Lower leg skin (tissue), 4 donors: ENCODE data around the gene CCDC47. TPM values are rescaled to one million over a fixed set of nuclear protein-coding genes. Genes with fewer than 3 reads are reported as not detected.

Experiments used
- DNase-seq, 2 donors: peaks; one replicate each; pipeline ENCODE4 v3.0.0-alpha.2; 2019; ENCODE audit warnings: low spot score in 2 of 2
- H3K4me3 ChIP-seq: fragments of 200-600 bp; sonication (generic); 2 replicates; pipeline ENCODE4 v1.5.1; 2017; ENCODE audit warnings: mild to moderate bottlenecking, low read depth; ENCODE audit not compliant: poor library complexity, severe bottlenecking
- POLR2A ChIP-seq, 2 donors: fragments of 450-650 bp; IDR thresholded peaks; one replicate each; pipeline ENCODE4 v1.6.1; 2016 to 2017; ENCODE audit warnings: antibody characterized with exemption in 2 of 2, mild to moderate bottlenecking in 1 of 2, moderate library complexity in 1 of 2
- WGBS, 2 donors: methylation state at CpG; one replicate each; pipeline ENCODE4 v1.1.5; 2018; 5-methylcytosine and 5-hydroxymethylcytosine counted together
- intact Hi-C: fragments of 100-400 bp; cut with DNase I; formaldehyde crosslinking; loops from one replicate; pipeline ENCODE4 v1.15.0; 2023; ENCODE audit warnings: low total_unique reads
- total RNA-seq, 4 donors: library from RNA; depleted of rRNA; stranded (reverse); fragments of >200 nt; gene quantifications; one replicate each; pipeline ENCODE4 v1.1.0, GENCODE V29; 2016
- TF ChIP-seq, protein P1 (sequence below), 3 donors: fragments of 450-650 bp; IDR thresholded peaks; one replicate each; pipeline ENCODE4 v1.5.1; 2016; ENCODE audit warnings: antibody characterized with exemption in 3 of 3, mild to moderate bottlenecking in 3 of 3, moderate library complexity in 2 of 3

Gene CCDC47
- total RNA-seq, 4 donors from 2014 or later, result 48.7 to 71.9 (median 59.5) TPM

DNA sequence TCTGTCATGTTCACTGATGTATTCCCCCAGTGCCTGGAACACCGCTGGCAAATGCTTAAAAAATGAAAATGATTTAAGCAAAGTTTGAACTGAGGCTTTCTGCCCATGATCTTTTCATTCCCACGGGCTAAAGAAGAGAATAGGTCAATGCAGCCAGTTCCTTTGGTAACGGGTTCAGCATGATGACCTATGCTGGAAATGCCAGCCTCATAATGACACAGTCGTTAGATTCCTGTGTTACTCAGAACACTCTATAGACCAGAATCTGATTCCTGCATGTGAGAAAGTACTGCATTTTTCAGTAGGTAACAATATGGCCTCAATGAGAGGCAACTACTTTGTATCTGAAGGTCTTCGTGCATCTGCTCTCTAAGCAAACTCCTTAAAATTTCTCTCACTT is 54.4 kb downstream of the CCDC47 start:
- intact Hi-C loops, result no loop called here
- H3K4me3 ChIP-seq, result no peak overlapping the region
- DNase-seq, result no peak
- 83 to 88% methylated on average over 5 of the region's 5 CpGs for WGBS, 2 donors
- TF ChIP-seq, protein P1, sequence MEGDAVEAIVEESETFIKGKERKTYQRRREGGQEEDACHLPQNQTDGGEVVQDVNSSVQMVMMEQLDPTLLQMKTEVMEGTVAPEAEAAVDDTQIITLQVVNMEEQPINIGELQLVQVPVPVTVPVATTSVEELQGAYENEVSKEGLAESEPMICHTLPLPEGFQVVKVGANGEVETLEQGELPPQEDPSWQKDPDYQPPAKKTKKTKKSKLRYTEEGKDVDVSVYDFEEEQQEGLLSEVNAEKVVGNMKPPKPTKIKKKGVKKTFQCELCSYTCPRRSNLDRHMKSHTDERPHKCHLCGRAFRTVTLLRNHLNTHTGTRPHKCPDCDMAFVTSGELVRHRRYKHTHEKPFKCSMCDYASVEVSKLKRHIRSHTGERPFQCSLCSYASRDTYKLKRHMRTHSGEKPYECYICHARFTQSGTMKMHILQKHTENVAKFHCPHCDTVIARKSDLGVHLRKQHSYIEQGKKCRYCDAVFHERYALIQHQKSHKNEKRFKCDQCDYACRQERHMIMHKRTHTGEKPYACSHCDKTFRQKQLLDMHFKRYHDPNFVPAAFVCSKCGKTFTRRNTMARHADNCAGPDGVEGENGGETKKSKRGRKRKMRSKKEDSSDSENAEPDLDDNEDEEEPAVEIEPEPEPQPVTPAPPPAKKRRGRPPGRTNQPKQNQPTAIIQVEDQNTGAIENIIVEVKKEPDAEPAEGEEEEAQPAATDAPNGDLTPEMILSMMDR (IDR thresholded peaks at IDR 0.05), result no peak
- TF ChIP-seq POLR2A (IDR thresholded peaks at IDR 0.05), result no peak

DNA sequence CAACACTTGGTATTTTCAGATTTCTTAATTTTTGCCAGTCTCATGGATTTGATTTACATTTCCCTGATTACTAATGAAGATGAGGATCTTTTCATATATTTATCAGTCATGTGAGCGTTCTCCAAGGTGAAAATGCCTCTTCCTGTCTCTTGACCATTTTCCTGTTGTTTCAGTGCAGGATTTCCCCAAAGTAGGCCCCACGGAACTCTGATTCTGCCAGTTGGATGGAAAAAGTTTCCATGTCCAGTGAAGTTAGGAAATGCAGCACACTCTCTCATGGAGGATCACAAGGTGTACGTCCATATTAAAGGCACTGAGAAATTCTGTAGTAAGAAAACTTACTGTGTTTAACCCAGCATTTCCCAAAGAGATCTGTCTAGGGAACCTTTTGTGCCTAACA is 57.0 kb downstream of the CCDC47 start:
- H3K4me3 ChIP-seq, result no peak overlapping the region
- no peak for DNase-seq
- TF ChIP-seq, protein P1 (IDR thresholded peaks at IDR 0.05), result no peak
- no peak for TF ChIP-seq POLR2A (IDR thresholded peaks at IDR 0.05)
- 89 to 91% methylated on average over 3 of the region's 3 CpGs for WGBS, 2 donors
- intact Hi-C loops, result no loop called here

GRCh38 chr17:63714550-63715277 is 58.7 kb downstream of the CCDC47 start:
- TF ChIP-seq, protein P1 (IDR thresholded peaks at IDR 0.05), result no peak
- TF ChIP-seq POLR2A (IDR thresholded peaks at IDR 0.05), result no peak
- no peak for DNase-seq
- no peak overlapping the region for H3K4me3 ChIP-seq
- WGBS, 2 donors, result 75 to 86% methylated on average over 10 of the region's 10 CpGs
- intact Hi-C loops, result no loop called here

- TF ChIP-seq, protein P1 (IDR thresholded peaks at IDR 0.05), result no peak
- TF ChIP-seq POLR2A (IDR thresholded peaks at IDR 0.05), result no peak
- intact Hi-C loops, result no loop called here
- no peak overlapping the region for H3K4me3 ChIP-seq
- DNase-seq, result no peak
- 90% methylated on average over 6 of the region's 6 CpGs for WGBS, 2 donors
Measured at GRCh38 chr17:63709110-63709509, 64.3 kb downstream of the CCDC47 start.

DNA sequence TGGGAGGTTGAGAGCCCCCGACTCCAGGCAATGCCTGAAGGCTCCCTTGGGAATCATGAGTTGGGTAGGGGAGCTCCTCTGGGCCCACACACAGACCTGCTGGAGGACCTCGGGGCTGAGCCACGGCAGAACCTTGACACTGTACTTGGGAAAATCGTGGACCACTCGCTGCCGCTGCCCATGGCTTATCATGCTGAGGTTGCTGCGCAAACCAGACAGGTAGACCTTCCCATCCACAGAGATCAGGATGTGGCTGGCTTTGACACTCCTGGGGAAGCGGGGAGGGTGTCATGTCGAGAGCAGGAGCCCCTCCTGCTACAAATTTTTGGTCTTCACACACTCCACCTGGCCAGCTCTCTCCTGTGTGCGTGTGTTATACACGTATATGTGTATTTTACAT is 66.2 kb downstream of the CCDC47 start:
- intact Hi-C loops, result no loop called here
- WGBS, 2 donors, result 86 to 90% methylated on average over 7 to 11 of the region's 11 CpGs
- H3K4me3 ChIP-seq, result no peak overlapping the region
- DNase-seq, result no peak
- TF ChIP-seq, protein P1 (IDR thresholded peaks at IDR 0.05), result no peak
- no peak for TF ChIP-seq POLR2A (IDR thresholded peaks at IDR 0.05)
